ENCODE results near the gene BOLA3. TPM values are rescaled to one million over a fixed set of nuclear protein-coding genes. Genes with fewer than 3 reads are reported as not detected.
"Not testable (repeated sequence)": the region's sequence is repeated elsewhere in the genome, so short reads cannot be mapped to it uniquely, and the experiment has no call there.

Gene BOLA3
- total RNA-seq, 1 donor from 2014 or later: 29.3 TPM

DNA sequence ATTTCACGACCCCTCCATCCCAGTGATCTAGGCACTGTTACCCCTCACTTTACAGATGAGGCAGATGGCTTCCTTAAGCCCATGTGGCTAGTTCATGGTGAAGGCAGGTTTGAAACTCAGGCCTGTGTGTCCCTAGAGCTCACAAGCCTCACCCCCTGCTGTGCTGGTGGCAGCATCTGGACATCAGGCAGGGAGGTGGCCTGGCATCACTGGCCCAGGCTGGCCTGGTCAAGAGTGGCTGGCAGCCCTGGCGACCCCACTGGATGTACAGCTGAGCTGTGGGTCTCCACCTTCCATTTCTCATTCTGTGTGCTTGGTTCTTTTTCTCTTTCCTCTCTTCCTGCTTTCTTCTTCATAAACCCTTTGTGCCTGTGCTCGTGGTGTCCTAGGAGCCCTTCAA lies 56.3 kb downstream of the BOLA3 start:
- peak overlapping the region; percentile 73 for H3K27ac Mint-ChIP-seq (ENCODE audit: unreplicated experiment)
- TF ChIP-seq, protein P1, sequence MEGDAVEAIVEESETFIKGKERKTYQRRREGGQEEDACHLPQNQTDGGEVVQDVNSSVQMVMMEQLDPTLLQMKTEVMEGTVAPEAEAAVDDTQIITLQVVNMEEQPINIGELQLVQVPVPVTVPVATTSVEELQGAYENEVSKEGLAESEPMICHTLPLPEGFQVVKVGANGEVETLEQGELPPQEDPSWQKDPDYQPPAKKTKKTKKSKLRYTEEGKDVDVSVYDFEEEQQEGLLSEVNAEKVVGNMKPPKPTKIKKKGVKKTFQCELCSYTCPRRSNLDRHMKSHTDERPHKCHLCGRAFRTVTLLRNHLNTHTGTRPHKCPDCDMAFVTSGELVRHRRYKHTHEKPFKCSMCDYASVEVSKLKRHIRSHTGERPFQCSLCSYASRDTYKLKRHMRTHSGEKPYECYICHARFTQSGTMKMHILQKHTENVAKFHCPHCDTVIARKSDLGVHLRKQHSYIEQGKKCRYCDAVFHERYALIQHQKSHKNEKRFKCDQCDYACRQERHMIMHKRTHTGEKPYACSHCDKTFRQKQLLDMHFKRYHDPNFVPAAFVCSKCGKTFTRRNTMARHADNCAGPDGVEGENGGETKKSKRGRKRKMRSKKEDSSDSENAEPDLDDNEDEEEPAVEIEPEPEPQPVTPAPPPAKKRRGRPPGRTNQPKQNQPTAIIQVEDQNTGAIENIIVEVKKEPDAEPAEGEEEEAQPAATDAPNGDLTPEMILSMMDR (conservative IDR thresholded peaks at IDR 0.05): no peak
- no peaks in the 10 kb centered on the region for H3K27me3 Mint-ChIP-seq (ENCODE audit: low read depth)
- H3K4me3 Mint-ChIP-seq: no peak overlapping the region
- no peak for DNase-seq (ENCODE audit: low read depth, low spot score)
- peaks cover 6% of the 10 kb centered on the region for H3K36me3 Mint-ChIP-seq (ENCODE audit: low read depth)
- no peaks in the 10 kb centered on the region for H3K4me1 Mint-ChIP-seq
- no peaks in the 10 kb centered on the region for H3K9me3 Mint-ChIP-seq

DNA sequence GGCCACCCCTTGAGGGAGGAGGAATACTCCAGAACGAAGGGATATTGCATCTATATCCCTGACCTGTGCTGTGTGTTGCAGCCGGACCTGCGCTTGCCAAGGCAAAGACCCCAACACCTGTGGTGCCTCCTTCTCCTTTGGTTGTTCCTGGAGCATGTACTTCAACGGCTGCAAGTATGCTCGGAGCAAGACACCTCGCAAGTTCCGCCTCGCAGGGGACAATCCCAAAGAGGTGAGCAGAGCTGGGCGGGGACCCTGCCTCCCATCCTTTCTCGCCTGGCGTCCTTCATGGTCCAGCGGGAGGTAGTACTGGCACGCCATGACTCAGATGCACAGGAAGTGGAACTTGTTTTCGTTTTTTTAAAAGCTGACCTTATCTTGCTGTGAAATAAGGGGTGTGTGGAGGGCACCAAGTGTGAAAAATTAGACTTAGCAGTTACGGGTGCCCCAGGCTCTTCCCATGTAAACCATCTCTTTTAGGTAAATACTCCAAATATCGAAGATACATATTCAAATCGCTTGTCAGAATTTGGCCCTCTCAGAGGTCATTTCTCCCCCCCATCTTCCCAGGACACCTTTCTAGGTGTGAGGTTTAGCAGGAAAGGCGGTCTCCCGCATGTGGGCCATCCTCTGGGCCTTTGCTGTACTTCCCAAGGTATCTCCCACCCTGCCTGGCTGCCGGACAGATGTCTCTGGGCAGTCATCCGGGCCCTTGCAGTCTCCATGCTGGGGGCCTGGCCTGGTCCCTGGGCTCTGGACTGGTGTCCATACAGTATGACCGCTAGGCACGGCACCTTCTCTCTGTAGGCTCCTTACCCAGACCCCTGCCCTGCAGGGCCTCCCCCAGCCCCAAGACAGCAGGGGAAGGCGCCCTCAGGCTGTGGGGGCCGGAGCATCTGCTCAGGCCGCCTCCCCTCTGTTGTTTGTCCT lies 57.6 kb downstream of the BOLA3 start:
- TF ChIP-seq, protein P1 (conservative IDR thresholded peaks at IDR 0.05): no peak
- no peaks in the 10 kb centered on the region for H3K27me3 Mint-ChIP-seq (ENCODE audit: low read depth)
- no peak overlapping the region for H3K27ac Mint-ChIP-seq (ENCODE audit: unreplicated experiment)
- no peak for DNase-seq (ENCODE audit: low read depth, low spot score)
- no peaks in the 10 kb centered on the region for H3K9me3 Mint-ChIP-seq
- no peak overlapping the region for H3K4me3 Mint-ChIP-seq
- no peaks in the 10 kb centered on the region for H3K4me1 Mint-ChIP-seq
- peaks cover 6% of the 10 kb centered on the region for H3K36me3 Mint-ChIP-seq (ENCODE audit: low read depth)

DNA sequence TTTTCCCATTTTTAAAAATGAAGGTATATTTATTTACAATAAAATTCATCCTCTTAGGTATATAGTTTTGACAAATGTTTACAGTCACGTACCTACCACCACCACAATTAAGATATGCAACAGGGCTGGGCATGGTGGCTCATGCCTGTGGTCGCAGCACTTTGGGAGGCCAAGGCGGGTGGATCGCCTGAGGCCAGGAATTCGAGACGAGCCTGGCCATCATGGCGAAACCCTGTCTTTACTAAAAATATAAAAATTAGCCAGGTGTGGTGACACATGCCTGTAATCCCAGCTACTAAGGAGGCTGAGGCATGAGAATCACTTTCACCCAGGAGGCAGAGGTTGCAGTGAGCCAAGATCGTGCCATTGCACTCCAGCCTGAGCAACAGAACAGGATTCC lies 59.0 kb downstream of the BOLA3 start:
- H3K27ac Mint-ChIP-seq (ENCODE audit: unreplicated experiment); H3K36me3 Mint-ChIP-seq (ENCODE audit: low read depth); H3K27me3 Mint-ChIP-seq (ENCODE audit: low read depth); H3K4me3 Mint-ChIP-seq; H3K4me1 Mint-ChIP-seq; DNase-seq (ENCODE audit: low read depth, low spot score); H3K9me3 Mint-ChIP-seq: not testable (repeated sequence)

DNA sequence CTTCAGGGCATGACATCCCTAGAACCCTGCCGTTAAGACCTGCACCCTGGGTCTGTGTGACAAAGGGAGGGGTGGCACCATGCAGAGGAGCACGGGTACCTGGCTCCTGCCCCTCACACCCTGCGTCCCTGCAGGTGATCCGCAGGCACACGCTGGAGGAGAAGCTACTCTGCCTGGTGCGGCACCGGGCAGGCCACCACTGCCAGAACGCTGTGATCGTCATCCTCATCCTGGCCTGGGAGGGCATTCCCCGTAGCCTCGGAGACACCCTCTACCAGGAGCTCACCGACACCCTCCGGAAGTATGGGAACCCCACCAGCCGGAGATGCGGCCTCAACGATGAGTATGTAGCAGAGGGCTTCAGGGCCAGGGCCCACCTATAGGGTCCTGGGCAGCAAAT lies 60.0 kb downstream of the BOLA3 start:
- Mint-ChIP-seq H3K27me3 (ENCODE audit: low read depth) (no peaks in the 10 kb centered on the region), H3K4me1 (no peaks in the 10 kb centered on the region), H3K36me3 (ENCODE audit: low read depth) (peaks cover 6% of the 10 kb centered on the region), H3K4me3 (no peak overlapping the region), H3K27ac (ENCODE audit: unreplicated experiment) (no peak overlapping the region), H3K9me3 (no peaks in the 10 kb centered on the region)
- DNase-seq (ENCODE audit: low read depth, low spot score): no peak
- TF ChIP-seq, protein P1 (conservative IDR thresholded peaks at IDR 0.05): no peak

DNA sequence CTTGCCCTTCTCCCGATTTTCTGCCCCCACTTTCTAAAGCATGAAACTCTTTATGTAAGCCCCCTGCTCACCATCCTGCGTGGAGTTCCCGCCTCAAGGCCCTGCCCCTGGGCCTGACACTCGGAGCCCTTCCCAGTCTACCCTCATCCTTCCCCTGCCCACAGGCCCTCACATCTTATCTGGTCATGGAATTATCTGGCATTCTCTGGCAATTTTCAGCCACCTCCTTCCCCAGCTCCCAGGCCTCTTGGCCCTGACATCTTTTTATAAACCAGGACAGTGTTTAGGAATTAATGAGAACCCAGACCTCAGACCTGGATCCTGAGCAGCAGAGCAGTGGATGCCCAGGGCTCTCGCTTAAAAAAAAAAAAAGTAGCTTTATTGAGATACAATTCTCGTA lies 61.7 kb downstream of the BOLA3 start:
- TF ChIP-seq, protein P1 (conservative IDR thresholded peaks at IDR 0.05): no peak
- Mint-ChIP-seq H3K36me3 (ENCODE audit: low read depth) (peaks cover 8% of the 10 kb centered on the region), H3K4me3 (no peak overlapping the region), H3K4me1 (no peaks in the 10 kb centered on the region), H3K27me3 (ENCODE audit: low read depth) (no peaks in the 10 kb centered on the region), H3K27ac (ENCODE audit: unreplicated experiment) (no peak overlapping the region), H3K9me3 (no peaks in the 10 kb centered on the region)
- DNase-seq (ENCODE audit: low read depth, low spot score): no peak

Other genes with a start within 250 kb of the BOLA3 start
- 97.7 and 100 TPM in 2 replicates for gene DGUOK, start 221.0 kb downstream of the BOLA3 start, total RNA-seq
- gene TET3, start 163.0 kb downstream of the BOLA3 start, total RNA-seq: 30.2 and 30.3 TPM in 2 replicates
- gene MOB1A, start 31.0 kb upstream of the BOLA3 start, total RNA-seq: 93.5 and 94.6 TPM in 2 replicates
- gene MTHFD2, start 50.7 kb upstream of the BOLA3 start, total RNA-seq: 95.7 and 101 TPM in 2 replicates
- gene SLC4A5, start 195.5 kb upstream of the BOLA3 start, total RNA-seq: 1.3 and 3.0 TPM in 2 replicates
- 198 and 202 TPM in 2 replicates for gene DCTN1, start 232.4 kb upstream of the BOLA3 start, total RNA-seq